ENCODE data around the gene DAB2IP.

Gene DAB2IP

DNA sequence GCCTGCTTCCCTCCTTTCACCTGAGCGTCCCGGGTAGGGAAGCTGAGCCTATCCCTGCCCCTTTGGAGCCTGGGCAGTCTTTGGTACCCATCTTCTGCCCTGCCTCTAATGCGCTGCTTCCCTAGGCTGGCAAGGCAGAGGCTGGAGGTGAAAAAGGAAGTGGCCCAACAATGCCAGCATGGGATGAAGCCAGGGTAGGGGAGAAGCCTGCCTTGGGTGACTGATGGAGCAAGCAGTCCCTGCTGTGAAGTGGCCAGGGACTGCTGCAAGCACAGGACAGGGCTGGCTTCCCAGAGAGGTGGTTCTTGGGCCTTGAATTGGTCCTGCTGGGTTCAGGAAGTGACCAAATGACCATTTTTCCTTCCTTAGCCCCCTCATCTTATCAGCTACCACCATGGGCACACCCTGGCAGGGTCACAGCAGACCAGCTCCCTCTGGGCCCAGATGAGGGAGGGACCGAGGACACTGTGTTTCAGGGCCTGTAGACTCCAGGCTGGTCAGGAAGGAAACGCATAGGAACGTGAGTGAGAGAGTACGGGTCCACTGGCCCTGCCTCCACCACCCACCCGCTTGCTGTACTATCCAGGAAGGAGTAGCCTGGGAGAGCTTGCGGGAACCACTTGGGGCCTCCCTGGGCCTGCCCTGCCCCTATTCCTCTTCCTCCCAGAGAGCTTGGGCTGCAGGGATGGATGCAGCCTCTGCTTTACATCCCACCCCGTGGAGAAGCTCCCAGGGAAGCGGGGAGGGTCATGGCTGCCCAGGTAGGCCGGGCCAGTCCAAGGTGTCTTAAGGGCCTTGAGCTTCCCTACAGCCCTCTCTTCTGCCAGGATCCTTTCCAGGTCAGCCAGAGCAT lies 102.6 kb downstream of the DAB2IP start:
- H3K4me3 ChIP-seq (ENCODE audit: insufficient read depth, low read length, poor library complexity, severe bottlenecking), result no peak overlapping the region
- no peak overlapping the region for H3K27ac ChIP-seq (ENCODE audit: low read depth, low read length)
- no peak overlapping the region for H3K4me2 ChIP-seq (ENCODE audit: low read depth, low read length, poor library complexity, severe bottlenecking)
- H3F3A ChIP-seq (ENCODE audit: insufficient read depth), result no peaks in the 10 kb centered on the region
- no peak overlapping the region for H3K9ac ChIP-seq (ENCODE audit: low read length)
- no peak for TF ChIP-seq EZH2phosphoT487 (conservative IDR thresholded peaks at IDR 0.05; ENCODE audit: low read length)
- TF ChIP-seq, protein P1, sequence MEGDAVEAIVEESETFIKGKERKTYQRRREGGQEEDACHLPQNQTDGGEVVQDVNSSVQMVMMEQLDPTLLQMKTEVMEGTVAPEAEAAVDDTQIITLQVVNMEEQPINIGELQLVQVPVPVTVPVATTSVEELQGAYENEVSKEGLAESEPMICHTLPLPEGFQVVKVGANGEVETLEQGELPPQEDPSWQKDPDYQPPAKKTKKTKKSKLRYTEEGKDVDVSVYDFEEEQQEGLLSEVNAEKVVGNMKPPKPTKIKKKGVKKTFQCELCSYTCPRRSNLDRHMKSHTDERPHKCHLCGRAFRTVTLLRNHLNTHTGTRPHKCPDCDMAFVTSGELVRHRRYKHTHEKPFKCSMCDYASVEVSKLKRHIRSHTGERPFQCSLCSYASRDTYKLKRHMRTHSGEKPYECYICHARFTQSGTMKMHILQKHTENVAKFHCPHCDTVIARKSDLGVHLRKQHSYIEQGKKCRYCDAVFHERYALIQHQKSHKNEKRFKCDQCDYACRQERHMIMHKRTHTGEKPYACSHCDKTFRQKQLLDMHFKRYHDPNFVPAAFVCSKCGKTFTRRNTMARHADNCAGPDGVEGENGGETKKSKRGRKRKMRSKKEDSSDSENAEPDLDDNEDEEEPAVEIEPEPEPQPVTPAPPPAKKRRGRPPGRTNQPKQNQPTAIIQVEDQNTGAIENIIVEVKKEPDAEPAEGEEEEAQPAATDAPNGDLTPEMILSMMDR (IDR thresholded peaks at IDR 0.05; ENCODE audit: insufficient read depth, low read length, poor library complexity, severe bottlenecking), result no peak
- no peaks in the 10 kb centered on the region for H3K9me3 ChIP-seq (ENCODE audit: insufficient read depth, low read length)
- H3K9me2 ChIP-seq (replicated peaks; ENCODE audit: insufficient read depth, low read length), result no peaks in the 10 kb centered on the region
- no peaks in the 10 kb centered on the region for H3K27me3 ChIP-seq (ENCODE audit: low read length)
- no peaks in the 10 kb centered on the region for H3K79me2 ChIP-seq (ENCODE audit: insufficient read depth, low read length)
- H2AFZ ChIP-seq (ENCODE audit: low read depth, low read length, severe bottlenecking), result no peak overlapping the region
- H4K20me1 ChIP-seq (ENCODE audit: low read depth, low read length), result no peaks in the 10 kb centered on the region
- no peaks in the 10 kb centered on the region for H3K36me3 ChIP-seq (ENCODE audit: low read length)

DNA sequence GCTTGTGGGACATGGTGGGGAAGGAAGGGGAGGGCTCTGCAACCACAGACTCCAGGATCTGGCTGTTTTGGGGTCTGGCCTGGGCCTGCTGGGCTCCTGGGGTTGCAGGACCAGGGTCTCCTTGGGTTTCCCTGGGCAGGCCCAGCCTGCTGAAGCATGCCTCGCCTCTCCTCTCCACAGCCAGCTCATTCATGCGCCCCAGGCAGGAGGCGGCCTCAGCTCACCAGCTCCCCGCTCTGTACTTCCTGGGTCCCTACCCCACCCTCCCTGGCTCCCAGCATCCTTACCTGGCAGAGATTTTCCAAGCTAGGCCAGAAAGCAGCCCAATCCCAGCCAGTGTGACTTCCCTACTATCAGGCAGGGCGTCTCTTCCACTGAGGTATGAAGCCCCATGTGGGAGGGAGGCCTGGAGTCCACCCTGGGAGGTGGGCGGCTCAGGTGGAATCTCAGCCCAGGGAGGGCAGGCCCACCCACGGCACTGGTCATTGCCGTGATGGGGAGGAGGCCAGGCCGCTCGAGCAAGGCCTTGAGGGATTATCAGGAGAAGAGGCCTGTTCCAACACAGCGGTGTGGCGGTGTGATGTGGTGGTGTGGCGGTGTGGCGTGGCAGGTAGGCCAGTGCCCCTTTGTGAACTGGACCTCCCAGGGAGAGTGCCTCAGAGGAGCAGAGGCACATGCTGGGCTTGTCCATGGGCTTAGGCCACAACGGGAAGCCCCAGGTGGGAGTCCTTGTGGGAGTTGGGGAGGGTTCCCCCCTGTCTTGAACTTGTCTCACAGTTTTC lies 103.4 kb downstream of the DAB2IP start:
- Histone ChIP-seq H2AFZ (ENCODE audit: low read depth, low read length, severe bottlenecking) (no peak overlapping the region), H3K9ac (ENCODE audit: low read length) (no peak overlapping the region), H3F3A (ENCODE audit: insufficient read depth) (no peaks in the 10 kb centered on the region), H3K27me3 (ENCODE audit: low read length) (no peaks in the 10 kb centered on the region), H3K79me2 (ENCODE audit: insufficient read depth, low read length) (no peaks in the 10 kb centered on the region), H3K9me3 (ENCODE audit: insufficient read depth, low read length) (no peaks in the 10 kb centered on the region), H4K20me1 (ENCODE audit: low read depth, low read length) (no peaks in the 10 kb centered on the region), H3K9me2 (replicated peaks; ENCODE audit: insufficient read depth, low read length) (no peaks in the 10 kb centered on the region), H3K36me3 (ENCODE audit: low read length) (no peaks in the 10 kb centered on the region), H3K4me2 (ENCODE audit: low read depth, low read length, poor library complexity, severe bottlenecking) (no peak overlapping the region), H3K4me3 (ENCODE audit: insufficient read depth, low read length, poor library complexity, severe bottlenecking) (no peak overlapping the region), H3K27ac (ENCODE audit: low read depth, low read length) (no peak overlapping the region)
- TF ChIP-seq, protein P1 (IDR thresholded peaks at IDR 0.05; ENCODE audit: insufficient read depth, low read length, poor library complexity, severe bottlenecking), result no peak
- no peak for TF ChIP-seq EZH2phosphoT487 (conservative IDR thresholded peaks at IDR 0.05; ENCODE audit: low read length)

DNA sequence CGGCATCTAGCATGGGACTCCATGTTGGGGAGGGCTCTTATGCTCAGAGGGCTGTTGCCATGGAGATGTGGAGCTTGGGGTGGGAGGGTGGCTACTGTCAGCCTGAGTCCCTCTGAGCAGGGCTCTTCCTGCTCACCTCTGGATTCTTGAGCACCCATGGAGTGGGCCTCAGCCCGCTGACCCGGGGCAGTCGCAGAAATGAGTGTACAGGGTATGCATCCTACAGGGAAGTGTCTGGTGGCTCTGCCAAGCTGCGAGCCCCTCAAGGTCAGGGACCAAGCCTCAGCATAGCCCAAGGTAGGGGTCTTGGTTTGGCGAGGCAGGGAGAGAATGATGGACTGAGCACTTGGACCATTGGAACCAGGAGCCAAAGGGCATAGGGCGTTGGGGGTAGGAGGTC lies 104.1 kb downstream of the DAB2IP start:
- Histone ChIP-seq H3K4me2 (ENCODE audit: low read depth, low read length, poor library complexity, severe bottlenecking) (no peak overlapping the region), H3K36me3 (ENCODE audit: low read length) (no peaks in the 10 kb centered on the region), H3K27ac (ENCODE audit: low read depth, low read length) (no peak overlapping the region), H4K20me1 (ENCODE audit: low read depth, low read length) (no peaks in the 10 kb centered on the region), H3K79me2 (ENCODE audit: insufficient read depth, low read length) (no peaks in the 10 kb centered on the region), H3K27me3 (ENCODE audit: low read length) (no peaks in the 10 kb centered on the region), H3K9me3 (ENCODE audit: insufficient read depth, low read length) (no peaks in the 10 kb centered on the region), H3K4me3 (ENCODE audit: insufficient read depth, low read length, poor library complexity, severe bottlenecking) (no peak overlapping the region), H3F3A (ENCODE audit: insufficient read depth) (no peaks in the 10 kb centered on the region), H2AFZ (ENCODE audit: low read depth, low read length, severe bottlenecking) (no peak overlapping the region), H3K9me2 (replicated peaks; ENCODE audit: insufficient read depth, low read length) (no peaks in the 10 kb centered on the region), H3K9ac (ENCODE audit: low read length) (no peak overlapping the region)
- no peak for TF ChIP-seq EZH2phosphoT487 (conservative IDR thresholded peaks at IDR 0.05; ENCODE audit: low read length)
- TF ChIP-seq, protein P1 (IDR thresholded peaks at IDR 0.05; ENCODE audit: insufficient read depth, low read length, poor library complexity, severe bottlenecking), result no peak
